ENCODE results near the gene NPTX1. TPM values are rescaled to one million over a fixed set of nuclear protein-coding genes. Genes with fewer than 3 reads are reported as not detected.

The NPTX1 gene
- total RNA-seq, 4 donors from 2014 or later = 0.21 to 0.59 TPM; not detected in 2

DNA sequence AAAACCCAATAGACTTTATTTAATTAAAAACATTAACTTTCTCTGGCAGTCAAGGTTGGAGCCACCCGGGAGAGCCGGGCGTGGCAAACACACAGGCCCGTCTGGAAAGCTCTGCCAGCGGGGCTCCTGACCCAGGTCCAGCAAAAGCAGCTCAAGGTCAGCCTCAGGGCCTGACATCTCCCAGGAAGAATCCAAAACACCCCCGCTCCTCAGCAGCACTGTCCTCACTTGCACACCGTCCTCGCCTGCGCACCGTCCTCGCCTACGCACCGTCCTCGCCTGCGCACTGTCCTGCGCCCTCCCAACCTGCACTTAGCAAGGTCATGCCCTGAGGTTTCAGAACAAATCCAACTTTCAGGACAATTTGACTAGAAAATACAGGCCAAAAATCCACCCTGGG lies 36.8 kb upstream of the NPTX1 start:
- Histone ChIP-seq H3K27ac (no peak overlapping the region), H3K9me3 (no peaks in the 10 kb centered on the region), H3K36me3 (no peaks in the 10 kb centered on the region), H3K27me3 (peaks cover 0 to 29% of the 10 kb centered on the region in 2 donors), H3K4me3 (no peak overlapping the region), H3K4me1 (peaks cover 0 to 12% (median 0%) of the 10 kb centered on the region in 4 donors)
- no peak for DNase-seq (ENCODE audit: low spot score in 2 of 2)
- 66 to 81% methylated on average over 16 of the region's 16 CpGs for WGBS, 2 donors
- TF ChIP-seq EP300 (IDR thresholded peaks at IDR 0.05) (no peak), POLR2A (IDR thresholded peaks at IDR 0.05) (no peak)
- TF ChIP-seq, protein P1, sequence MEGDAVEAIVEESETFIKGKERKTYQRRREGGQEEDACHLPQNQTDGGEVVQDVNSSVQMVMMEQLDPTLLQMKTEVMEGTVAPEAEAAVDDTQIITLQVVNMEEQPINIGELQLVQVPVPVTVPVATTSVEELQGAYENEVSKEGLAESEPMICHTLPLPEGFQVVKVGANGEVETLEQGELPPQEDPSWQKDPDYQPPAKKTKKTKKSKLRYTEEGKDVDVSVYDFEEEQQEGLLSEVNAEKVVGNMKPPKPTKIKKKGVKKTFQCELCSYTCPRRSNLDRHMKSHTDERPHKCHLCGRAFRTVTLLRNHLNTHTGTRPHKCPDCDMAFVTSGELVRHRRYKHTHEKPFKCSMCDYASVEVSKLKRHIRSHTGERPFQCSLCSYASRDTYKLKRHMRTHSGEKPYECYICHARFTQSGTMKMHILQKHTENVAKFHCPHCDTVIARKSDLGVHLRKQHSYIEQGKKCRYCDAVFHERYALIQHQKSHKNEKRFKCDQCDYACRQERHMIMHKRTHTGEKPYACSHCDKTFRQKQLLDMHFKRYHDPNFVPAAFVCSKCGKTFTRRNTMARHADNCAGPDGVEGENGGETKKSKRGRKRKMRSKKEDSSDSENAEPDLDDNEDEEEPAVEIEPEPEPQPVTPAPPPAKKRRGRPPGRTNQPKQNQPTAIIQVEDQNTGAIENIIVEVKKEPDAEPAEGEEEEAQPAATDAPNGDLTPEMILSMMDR (IDR thresholded peaks at IDR 0.05) = no peak

DNA sequence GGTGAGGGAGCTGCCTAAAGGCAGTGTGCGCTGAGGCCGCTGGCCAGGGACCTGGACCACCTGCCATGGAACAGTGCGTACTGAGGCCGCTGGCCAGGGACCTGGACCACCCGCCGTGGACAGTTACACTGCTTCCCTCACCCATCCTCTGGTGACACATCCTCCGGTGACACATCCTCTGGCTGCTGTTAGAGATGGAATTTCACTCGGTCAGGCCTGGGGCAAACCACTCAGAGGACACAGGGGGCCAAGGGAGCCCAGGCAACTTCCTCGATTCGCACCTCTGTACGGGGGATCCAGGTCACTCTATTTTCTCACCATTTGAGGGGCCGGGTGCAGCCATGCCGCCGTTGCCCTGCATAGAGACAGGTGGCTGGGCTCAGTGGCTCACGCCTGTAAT lies 35.8 kb upstream of the NPTX1 start:
- no peak for DNase-seq (ENCODE audit: low spot score in 2 of 2)
- Histone ChIP-seq H3K4me1 (peaks cover 0 to 12% (median 0%) of the 10 kb centered on the region in 4 donors), H3K4me3 (no peak overlapping the region), H3K27ac (no peak overlapping the region), H3K36me3 (no peaks in the 10 kb centered on the region), H3K9me3 (no peaks in the 10 kb centered on the region), H3K27me3 (peaks cover 0 to 31% of the 10 kb centered on the region in 2 donors)
- TF ChIP-seq EP300 (IDR thresholded peaks at IDR 0.05) = no peak
- TF ChIP-seq, protein P1 (IDR thresholded peaks at IDR 0.05) = no peak
- no peak for TF ChIP-seq POLR2A (IDR thresholded peaks at IDR 0.05)
- 83 to 84% methylated on average over 15 of the region's 15 CpGs for WGBS, 2 donors

DNA sequence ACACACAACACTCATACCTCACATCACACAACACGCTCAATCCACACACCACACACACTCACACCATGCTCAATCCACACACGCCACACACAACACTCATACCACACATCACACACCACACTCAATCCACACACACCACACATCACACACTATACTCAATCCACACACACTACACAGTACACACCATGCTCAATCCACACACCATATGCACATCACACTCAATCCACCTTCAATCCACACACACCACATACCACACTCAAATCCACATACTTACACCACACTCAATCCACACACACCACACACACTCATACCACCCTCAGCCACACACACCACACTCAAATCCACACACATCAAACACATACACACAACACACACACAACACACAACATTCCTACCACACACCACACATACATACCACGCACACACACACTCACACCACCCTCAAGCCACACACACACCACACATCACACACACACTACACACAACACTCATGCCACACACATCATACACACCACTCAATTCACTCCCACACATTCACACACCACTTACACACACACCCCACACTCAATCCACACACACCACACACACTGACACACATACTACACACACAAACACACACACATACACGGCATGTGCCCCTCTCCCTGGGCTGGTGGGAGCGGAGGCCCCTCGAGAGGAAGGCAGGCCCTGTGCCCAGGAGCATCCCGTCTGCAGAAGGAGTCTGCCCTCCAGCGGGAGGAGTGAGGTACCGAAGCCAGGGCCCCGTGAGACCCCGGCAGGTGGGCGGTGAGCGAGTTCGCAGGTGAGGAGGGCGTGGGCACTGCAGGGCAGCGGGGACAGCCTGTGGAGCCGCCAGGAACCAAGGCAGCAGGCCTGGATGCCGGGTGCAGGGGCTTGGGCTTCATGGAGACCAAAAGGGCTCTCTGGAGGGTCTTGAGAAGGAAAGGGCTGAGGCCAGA lies 35.1 kb upstream of the NPTX1 start:
- DNase-seq (ENCODE audit: low spot score in 2 of 2) = no peak
- Histone ChIP-seq H3K27ac (no peak overlapping the region), H3K9me3 (no peaks in the 10 kb centered on the region), H3K36me3 (no peaks in the 10 kb centered on the region), H3K4me3 (no peak overlapping the region), H3K4me1 (peaks cover 0 to 12% (median 0%) of the 10 kb centered on the region in 4 donors), H3K27me3 (peaks cover 0 to 38% of the 10 kb centered on the region in 2 donors)
- 45 to 47% methylated on average over 18 of the region's 18 CpGs for WGBS, 2 donors
- no peak for TF ChIP-seq POLR2A (IDR thresholded peaks at IDR 0.05)
- no peak for TF ChIP-seq EP300 (IDR thresholded peaks at IDR 0.05)
- TF ChIP-seq, protein P1 (IDR thresholded peaks at IDR 0.05) = no peak

DNA sequence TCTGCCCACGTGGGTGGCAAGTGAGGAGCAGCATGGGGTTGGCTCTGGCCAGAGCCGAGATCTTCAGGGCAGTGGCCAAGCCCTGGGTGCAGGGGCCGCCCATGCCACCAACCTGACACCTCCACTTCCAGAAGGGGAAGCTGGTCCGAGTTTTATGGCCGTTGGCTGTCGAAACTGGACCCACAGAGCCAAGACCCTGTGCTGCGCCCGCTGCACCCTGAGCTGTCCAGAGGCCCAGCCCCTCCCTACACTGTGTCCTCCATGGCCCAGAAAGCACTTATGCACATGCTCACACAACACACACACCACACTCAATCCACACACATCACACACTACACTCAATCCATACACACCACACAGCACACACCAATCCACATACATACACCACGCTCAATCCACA lies 34.4 kb upstream of the NPTX1 start:
- Histone ChIP-seq H3K4me1 (peaks cover 0 to 12% (median 0%) of the 10 kb centered on the region in 4 donors), H3K36me3 (no peaks in the 10 kb centered on the region), H3K9me3 (no peaks in the 10 kb centered on the region), H3K27ac (no peak overlapping the region), H3K4me3 (no peak overlapping the region), H3K27me3 (peaks cover 0 to 38% of the 10 kb centered on the region in 2 donors)
- 68 to 75% methylated on average over 9 of the region's 9 CpGs for WGBS, 2 donors
- DNase-seq (ENCODE audit: low spot score in 2 of 2) = no peak
- TF ChIP-seq, protein P1 (IDR thresholded peaks at IDR 0.05) = no peak
- TF ChIP-seq POLR2A (IDR thresholded peaks at IDR 0.05) = no peak
- TF ChIP-seq EP300 (IDR thresholded peaks at IDR 0.05) = no peak

DNA sequence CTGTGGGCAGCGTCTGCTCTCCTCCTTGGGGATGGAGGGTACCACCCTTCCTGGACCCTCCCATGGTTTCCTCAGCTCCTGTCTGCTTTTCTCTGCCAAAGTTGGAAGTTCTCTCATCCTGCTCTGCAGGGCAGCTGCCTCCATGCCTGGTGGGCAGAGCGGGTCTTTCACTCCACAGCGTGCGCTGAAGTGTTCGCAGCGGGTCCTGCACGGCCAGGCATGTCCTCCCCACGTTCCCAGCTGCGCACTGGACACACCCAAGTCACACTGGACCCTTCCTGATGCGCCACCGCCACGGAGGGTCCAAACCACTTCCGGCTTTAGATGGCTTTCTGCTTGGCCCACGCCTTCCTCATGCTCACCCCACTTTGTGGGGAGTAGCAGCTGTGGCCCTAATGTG lies 33.7 kb upstream of the NPTX1 start:
- peaks cover 0 to 38% of the 10 kb centered on the region in 2 donors for H3K27me3 ChIP-seq
- TF ChIP-seq POLR2A (IDR thresholded peaks at IDR 0.05) = no peak
- TF ChIP-seq, protein P1 (IDR thresholded peaks at IDR 0.05) = no peak
- TF ChIP-seq EP300 (IDR thresholded peaks at IDR 0.05) = no peak
- no peaks in the 10 kb centered on the region for H3K9me3 ChIP-seq
- WGBS, 2 donors = 85 to 87% methylated on average over 14 of the region's 14 CpGs
- H3K4me1 ChIP-seq = peaks cover 0 to 12% (median 0%) of the 10 kb centered on the region in 4 donors
- DNase-seq (ENCODE audit: low spot score in 2 of 2) = no peak
- no peak overlapping the region for H3K4me3 ChIP-seq
- no peak overlapping the region for H3K27ac ChIP-seq
- H3K36me3 ChIP-seq = no peaks in the 10 kb centered on the region

Measured in tibial nerve (tissue), 4 donors.